Measurements from ENCODE around the gene AGAP3.

The AGAP3 gene

DNA sequence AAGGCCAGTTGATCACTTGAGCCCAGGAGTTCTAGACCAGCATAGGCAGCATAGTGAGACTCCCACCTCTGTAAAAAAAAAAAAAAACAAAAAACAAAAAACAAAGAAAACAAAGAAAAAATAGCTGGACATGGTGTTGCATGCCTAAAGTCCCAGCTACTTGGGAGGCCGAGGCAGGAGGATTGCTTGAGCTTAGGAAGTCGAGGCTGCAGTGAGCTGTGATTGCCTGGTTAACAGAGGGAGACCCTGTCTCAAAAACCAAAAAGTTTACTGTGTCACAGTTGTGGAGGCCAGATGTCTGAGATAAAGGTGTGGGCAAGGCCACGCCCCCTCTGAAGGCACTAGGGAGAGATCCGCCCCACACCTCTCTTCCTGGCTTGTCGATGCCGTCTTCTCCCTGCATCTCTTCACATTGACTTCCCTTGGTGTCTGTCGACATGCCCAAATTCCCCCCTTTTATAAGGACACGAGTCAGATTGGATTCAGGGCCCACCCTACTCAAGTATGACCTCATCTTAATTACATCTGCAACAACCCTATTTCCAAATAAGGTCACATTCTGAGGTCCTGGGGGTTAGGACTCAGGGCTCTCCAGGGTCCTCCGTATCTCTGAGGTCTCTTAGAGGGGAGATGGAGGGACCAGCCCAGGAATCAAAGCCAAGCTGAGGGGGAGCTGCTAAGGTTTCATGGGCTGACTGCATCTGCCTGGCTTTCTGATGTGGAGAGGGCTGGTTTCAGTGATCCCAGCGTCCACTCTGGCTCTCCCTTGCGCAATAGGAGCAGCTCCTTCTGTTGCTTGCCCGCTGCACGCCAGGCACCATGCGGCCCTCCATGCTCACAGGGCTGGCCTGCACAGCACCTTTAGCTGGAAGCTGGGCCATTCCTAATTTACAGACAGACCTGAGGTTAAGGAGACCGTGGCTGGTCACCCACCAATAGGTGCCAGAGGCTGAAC is 23.1 kb downstream of the AGAP3 start:
- H3K27me3 ChIP-seq (ENCODE audit: insufficient read depth, insufficient read length): no peaks in the 10 kb centered on the region
- no peak overlapping the region for H3K9ac ChIP-seq (ENCODE audit: insufficient read length, low read depth)
- H3K4me3 ChIP-seq (ENCODE audit: insufficient read length, low read depth): no peak overlapping the region
- no peaks in the 10 kb centered on the region for H3K9me3 ChIP-seq (ENCODE audit: insufficient read depth, low read length)
- no peak for DNase-seq (ENCODE audit: low read depth, low spot score)
- peaks cover 15% of the 10 kb centered on the region for H3K4me1 ChIP-seq (ENCODE audit: insufficient read depth, insufficient read length)
- peaks cover 6% of the 10 kb centered on the region for H3K36me3 ChIP-seq (ENCODE audit: insufficient read depth, insufficient read length, low read length)
- TF ChIP-seq ZNF274 (IDR thresholded peaks at IDR 0.05; ENCODE audit: low read depth, low read length) (no peak), SUZ12 (IDR thresholded peaks at IDR 0.05; ENCODE audit: extremely low read depth, insufficient read depth, insufficient read length) (no peak), YY1 (IDR thresholded peaks at IDR 0.05; ENCODE audit: insufficient read depth, insufficient read length) (no peak)

- Histone ChIP-seq H3K36me3 (ENCODE audit: insufficient read depth, insufficient read length, low read length) (no peaks in the 10 kb centered on the region), H3K4me3 (ENCODE audit: insufficient read length, low read depth) (no peak overlapping the region), H3K9ac (ENCODE audit: insufficient read length, low read depth) (no peak overlapping the region), H3K4me1 (ENCODE audit: insufficient read depth, insufficient read length) (peaks cover 16% of the 10 kb centered on the region), H3K27me3 (ENCODE audit: insufficient read depth, insufficient read length) (no peaks in the 10 kb centered on the region), H3K9me3 (ENCODE audit: insufficient read depth, low read length) (no peaks in the 10 kb centered on the region)
- DNase-seq (ENCODE audit: low read depth, low spot score): no peak
- TF ChIP-seq SUZ12 (IDR thresholded peaks at IDR 0.05; ENCODE audit: extremely low read depth, insufficient read depth, insufficient read length): no peak
- no peak for TF ChIP-seq ZNF274 (IDR thresholded peaks at IDR 0.05; ENCODE audit: low read depth, low read length)
- no peak for TF ChIP-seq YY1 (IDR thresholded peaks at IDR 0.05; ENCODE audit: insufficient read depth, insufficient read length)
Measured at GRCh38 chr7:151110236-151110940, 24.1 kb downstream of the AGAP3 start.

DNA sequence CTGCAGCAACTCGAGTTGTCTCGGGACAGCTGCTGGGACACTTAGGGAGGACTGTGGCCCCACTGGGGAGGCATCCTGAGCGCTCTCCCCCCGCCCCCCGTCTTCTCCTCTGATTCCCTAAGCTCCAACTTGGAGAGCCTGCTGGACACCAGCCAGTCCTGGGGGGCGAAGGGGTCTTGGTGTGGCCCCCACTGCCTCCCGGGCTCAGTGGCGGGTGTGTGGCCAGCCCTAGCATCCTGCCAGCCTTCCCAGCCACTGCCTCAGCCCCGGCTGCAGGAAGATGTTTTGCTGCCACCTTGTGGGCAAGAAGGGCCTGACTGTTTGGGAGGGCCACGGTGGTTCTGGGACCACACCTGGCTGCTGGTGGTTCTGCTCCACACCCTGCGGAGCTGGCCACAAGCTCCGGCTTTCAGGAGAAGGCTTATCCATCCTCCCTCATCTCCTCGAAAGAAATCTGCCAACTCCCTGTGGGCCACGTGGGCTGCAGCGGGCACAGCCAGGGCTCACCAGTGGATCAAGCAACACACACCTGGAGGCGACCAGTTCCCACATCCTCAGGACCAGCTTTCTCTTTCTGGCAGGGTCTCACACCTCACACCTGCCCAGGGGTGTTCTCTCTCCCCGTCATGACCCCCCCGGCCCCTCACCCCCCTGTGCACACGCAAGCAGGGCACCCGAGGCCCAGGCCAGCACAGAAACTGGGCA is 24.8 kb downstream of the AGAP3 start:
- peaks cover 20% of the 10 kb centered on the region for H3K4me1 ChIP-seq (ENCODE audit: insufficient read depth, insufficient read length)
- H3K9ac ChIP-seq (ENCODE audit: insufficient read length, low read depth): no peak overlapping the region
- no peaks in the 10 kb centered on the region for H3K9me3 ChIP-seq (ENCODE audit: insufficient read depth, low read length)
- H3K4me3 ChIP-seq (ENCODE audit: insufficient read length, low read depth): no peak overlapping the region
- TF ChIP-seq YY1 (IDR thresholded peaks at IDR 0.05; ENCODE audit: insufficient read depth, insufficient read length): no peak
- TF ChIP-seq SUZ12 (IDR thresholded peaks at IDR 0.05; ENCODE audit: extremely low read depth, insufficient read depth, insufficient read length): no peak
- no peak for TF ChIP-seq ZNF274 (IDR thresholded peaks at IDR 0.05; ENCODE audit: low read depth, low read length)
- no peaks in the 10 kb centered on the region for H3K27me3 ChIP-seq (ENCODE audit: insufficient read depth, insufficient read length)
- DNase-seq (ENCODE audit: low read depth, low spot score): no peak
- H3K36me3 ChIP-seq (ENCODE audit: insufficient read depth, insufficient read length, low read length): no peaks in the 10 kb centered on the region

- Histone ChIP-seq H3K4me1 (ENCODE audit: insufficient read depth, insufficient read length) (peaks cover 23% of the 10 kb centered on the region), H3K27me3 (ENCODE audit: insufficient read depth, insufficient read length) (no peaks in the 10 kb centered on the region), H3K4me3 (ENCODE audit: insufficient read length, low read depth) (peak overlapping the region; percentile 40), H3K36me3 (ENCODE audit: insufficient read depth, insufficient read length, low read length) (peaks cover 22% of the 10 kb centered on the region), H3K9me3 (ENCODE audit: insufficient read depth, low read length) (no peaks in the 10 kb centered on the region), H3K9ac (ENCODE audit: insufficient read length, low read depth) (peak overlapping the region; percentile 76)
- DNase-seq (ENCODE audit: low read depth, low spot score): no peak
- TF ChIP-seq YY1 (IDR thresholded peaks at IDR 0.05; ENCODE audit: insufficient read depth, insufficient read length) (no peak), ZNF274 (IDR thresholded peaks at IDR 0.05; ENCODE audit: low read depth, low read length) (no peak), SUZ12 (IDR thresholded peaks at IDR 0.05; ENCODE audit: extremely low read depth, insufficient read depth, insufficient read length) (no peak)
Measured at GRCh38 chr7:151113344-151114150, 27.3 kb downstream of the AGAP3 start.

- Histone ChIP-seq H3K4me1 (ENCODE audit: insufficient read depth, insufficient read length) (peaks cover 23% of the 10 kb centered on the region), H3K9ac (ENCODE audit: insufficient read length, low read depth) (peak overlapping the region; percentile 76), H3K4me3 (ENCODE audit: insufficient read length, low read depth) (peak overlapping the region; percentile 40), H3K9me3 (ENCODE audit: insufficient read depth, low read length) (no peaks in the 10 kb centered on the region), H3K27me3 (ENCODE audit: insufficient read depth, insufficient read length) (no peaks in the 10 kb centered on the region), H3K36me3 (ENCODE audit: insufficient read depth, insufficient read length, low read length) (peaks cover 31% of the 10 kb centered on the region)
- no peak for DNase-seq (ENCODE audit: low read depth, low spot score)
- TF ChIP-seq ZNF274 (IDR thresholded peaks at IDR 0.05; ENCODE audit: low read depth, low read length): no peak
- no peak for TF ChIP-seq SUZ12 (IDR thresholded peaks at IDR 0.05; ENCODE audit: extremely low read depth, insufficient read depth, insufficient read length)
- TF ChIP-seq YY1 (IDR thresholded peaks at IDR 0.05; ENCODE audit: insufficient read depth, insufficient read length): no peak
Measured at GRCh38 chr7:151114151-151115090, 28.1 kb downstream of the AGAP3 start.
